ENCODE measurements around the gene OSGIN1.

Gene OSGIN1

DNA sequence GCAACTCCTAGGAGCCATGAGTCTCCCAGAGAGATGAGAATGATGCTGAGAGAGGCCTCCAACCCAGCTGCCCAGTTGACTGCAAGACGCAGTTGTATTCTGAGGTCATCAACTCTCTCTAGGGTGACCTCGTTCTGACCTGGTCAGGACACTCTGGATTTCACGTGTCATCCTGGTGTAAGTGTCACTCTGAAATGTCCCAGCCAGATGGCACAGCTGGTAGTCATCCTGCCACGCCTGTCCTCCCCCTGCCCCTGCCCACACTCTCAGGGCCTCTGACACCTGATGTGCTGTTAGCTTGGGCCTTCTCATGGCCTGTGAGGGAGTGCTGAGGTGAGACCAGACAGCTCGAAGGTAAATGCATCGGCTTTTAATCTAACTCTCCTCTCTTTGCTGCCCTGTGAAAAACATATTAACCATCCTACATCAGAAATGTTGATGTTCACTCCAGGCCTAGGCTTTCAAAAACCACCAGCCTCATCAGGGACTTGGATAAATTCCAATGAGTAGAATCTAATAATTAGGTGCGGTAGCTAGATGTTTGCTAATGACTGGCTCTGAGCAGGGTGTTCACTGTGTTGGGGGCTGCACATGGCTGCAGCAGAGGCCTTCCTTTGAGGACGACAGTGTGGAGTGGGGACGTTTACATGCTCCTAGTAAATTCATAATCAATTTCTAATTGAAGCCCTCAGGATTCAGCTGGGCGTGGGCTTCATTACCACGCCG is 40.4 kb upstream of the OSGIN1 start:
- no peak overlapping the region for H3K27ac ChIP-seq

GRCh38 chr16:83913245-83913633 is 39.8 kb upstream of the OSGIN1 start:
- no peak for TF ChIP-seq CTCF (conservative IDR thresholded peaks at IDR 0.05)
- H3K27ac ChIP-seq = no peak overlapping the region

More for the DNA sequence above, 40.4 kb upstream of the OSGIN1 start:
- TF ChIP-seq CTCF (conservative IDR thresholded peaks at IDR 0.05) = no peak

GRCh38 chr16:83914091-83914710 is 38.8 kb upstream of the OSGIN1 start:
- no peak overlapping the region for H3K27ac ChIP-seq
- no peak for TF ChIP-seq CTCF (conservative IDR thresholded peaks at IDR 0.05)

GRCh38 chr16:83915081-83915480 is 38.0 kb upstream of the OSGIN1 start:
- no peak overlapping the region for H3K27ac ChIP-seq
- TF ChIP-seq CTCF (conservative IDR thresholded peaks at IDR 0.05) = no peak

DNA sequence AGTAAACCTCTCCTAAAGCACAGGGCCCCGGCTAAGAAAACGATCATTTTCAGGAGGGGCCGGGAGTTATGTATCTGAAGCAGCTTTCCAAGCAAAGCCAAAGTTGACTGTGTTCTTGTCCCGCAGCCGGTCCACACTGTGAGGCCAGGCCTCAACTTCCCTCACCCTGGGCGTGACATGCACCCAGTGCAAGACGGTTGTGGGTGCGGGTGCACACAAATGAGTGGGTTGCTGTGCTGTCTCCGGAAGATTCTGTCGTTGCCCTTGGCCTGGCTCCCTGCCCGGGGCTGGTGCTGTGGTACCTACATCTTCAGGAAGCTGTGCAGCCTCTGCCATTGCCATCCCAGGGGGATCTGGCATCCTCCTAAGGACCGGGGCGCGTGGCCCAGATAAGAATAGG is 37.5 kb upstream of the OSGIN1 start:
- no peak overlapping the region for H3K27ac ChIP-seq

GRCh38 chr16:83917152-83918120 is 35.6 kb upstream of the OSGIN1 start:
- no peak for TF ChIP-seq CTCF (conservative IDR thresholded peaks at IDR 0.05)
- H3K27ac ChIP-seq = no peak overlapping the region

More for the DNA sequence above, 37.5 kb upstream of the OSGIN1 start:
- TF ChIP-seq CTCF (conservative IDR thresholded peaks at IDR 0.05) = no peak
